ENCODE measurements around the gene EFNA4.

Gene EFNA4

GRCh38 chr1:155061381-155062150 lies 2.0 kb upstream of the EFNA4 start:
- no peaks in the 10 kb centered on the region for H3K79me2 ChIP-seq (ENCODE audit: control insufficient read depth, insufficient read depth, low read length)
- H3K23ac ChIP-seq (ENCODE audit: low read length) = no peak overlapping the region
- no peak overlapping the region for H3K27ac ChIP-seq (ENCODE audit: low read depth, low read length)
- H3K4me1 ChIP-seq (ENCODE audit: control insufficient read depth, low read depth, low read length) = peaks cover 2% of the 10 kb centered on the region
- H2AK5ac ChIP-seq (ENCODE audit: low read length) = no peak overlapping the region
- H4K8ac ChIP-seq (ENCODE audit: low read depth, low read length) = no peak overlapping the region
- DNase-seq = peak; percentile 90
- peak overlapping the region; percentile 42 for H3K56ac ChIP-seq (ENCODE audit: low read length)
- no peak overlapping the region for H3K9ac ChIP-seq (ENCODE audit: low read length)
- H4K5ac ChIP-seq (ENCODE audit: low read length) = no peak overlapping the region
- H2BK5ac ChIP-seq (ENCODE audit: low read length) = no peak overlapping the region
- H3K27me3 ChIP-seq (ENCODE audit: insufficient read depth, low read length, poor library complexity) = no peaks in the 10 kb centered on the region
- H3K4ac ChIP-seq (ENCODE audit: low read depth, low read length) = no peak overlapping the region
- peak overlapping the region; percentile 25 for H3K4me2 ChIP-seq (ENCODE audit: low read length)
- WGBS (ENCODE audit: extremely low coverage, insufficient coverage, low lambda C conversion rate) = no CpG with 5 or more reads among the region's 21 CpGs
- no peak overlapping the region for H2BK120ac ChIP-seq (ENCODE audit: low read depth, low read length)
- H2BK15ac ChIP-seq (replicated peaks; ENCODE audit: low read depth) = no peak overlapping the region
- H3K36me3 ChIP-seq (ENCODE audit: control insufficient read depth, insufficient read depth, low read length) = no peaks in the 10 kb centered on the region
- peaks cover 5% of the 10 kb centered on the region for H3K79me1 ChIP-seq (ENCODE audit: low read length)
- H3K18ac ChIP-seq (ENCODE audit: low read length) = no peak overlapping the region
- no peak overlapping the region for H3K4me3 ChIP-seq (ENCODE audit: low read length)

GRCh38 chr1:155062151-155062686 lies 1.3 kb upstream of the EFNA4 start:
- Histone ChIP-seq H2BK120ac (ENCODE audit: low read depth, low read length) (no peak overlapping the region), H2BK5ac (ENCODE audit: low read length) (no peak overlapping the region), H2AK5ac (ENCODE audit: low read length) (no peak overlapping the region), H3K18ac (ENCODE audit: low read length) (no peak overlapping the region), H3K4me2 (ENCODE audit: low read length) (peak overlapping the region; percentile 88), H3K9ac (ENCODE audit: low read length) (peak overlapping the region; percentile 59), H3K4me1 (ENCODE audit: control insufficient read depth, low read depth, low read length) (peaks cover 2% of the 10 kb centered on the region), H3K4me3 (ENCODE audit: low read length) (no peak overlapping the region), H4K8ac (ENCODE audit: low read depth, low read length) (no peak overlapping the region), H4K5ac (ENCODE audit: low read length) (no peak overlapping the region), H3K36me3 (ENCODE audit: control insufficient read depth, insufficient read depth, low read length) (no peaks in the 10 kb centered on the region), H3K4ac (ENCODE audit: low read depth, low read length) (no peak overlapping the region), H3K23ac (ENCODE audit: low read length) (no peak overlapping the region), H3K79me2 (ENCODE audit: control insufficient read depth, insufficient read depth, low read length) (no peaks in the 10 kb centered on the region), H3K56ac (ENCODE audit: low read length) (peak overlapping the region; percentile 67), H3K27ac (ENCODE audit: low read depth, low read length) (no peak overlapping the region), H3K79me1 (ENCODE audit: low read length) (peaks cover 6% of the 10 kb centered on the region), H2BK15ac (replicated peaks; ENCODE audit: low read depth) (no peak overlapping the region), H3K27me3 (ENCODE audit: insufficient read depth, low read length, poor library complexity) (no peaks in the 10 kb centered on the region)
- DNase-seq = peak; percentile 66
- WGBS (ENCODE audit: extremely low coverage, insufficient coverage, low lambda C conversion rate) = no CpG with 5 or more reads among the region's 29 CpGs

- H2BK120ac ChIP-seq (ENCODE audit: low read depth, low read length) = no peak overlapping the region
- peak; percentile 82 for DNase-seq
Measured at GRCh38 chr1:155062702-155063411, 683 bp upstream of the EFNA4 start.

GRCh38 chr1:155064111-155064831 lies 731 bp downstream of the EFNA4 start:
- Histone ChIP-seq H3K27ac (ENCODE audit: low read depth, low read length) (peak overlapping the region; percentile 85), H2BK15ac (replicated peaks; ENCODE audit: low read depth) (no peak overlapping the region), H3K4ac (ENCODE audit: low read depth, low read length) (peak overlapping the region; percentile 44), H3K4me2 (ENCODE audit: low read length) (peak overlapping the region; percentile 93), H3K9ac (ENCODE audit: low read length) (peak overlapping the region; percentile 89), H3K23ac (ENCODE audit: low read length) (no peak overlapping the region), H3K4me3 (ENCODE audit: low read length) (peak overlapping the region; percentile 71), H4K5ac (ENCODE audit: low read length) (peak overlapping the region; percentile 87), H3K18ac (ENCODE audit: low read length) (peak overlapping the region; percentile 71), H3K4me1 (ENCODE audit: control insufficient read depth, low read depth, low read length) (peaks cover 2% of the 10 kb centered on the region), H2BK5ac (ENCODE audit: low read length) (peak overlapping the region; percentile 59), H3K56ac (ENCODE audit: low read length) (peak overlapping the region; percentile 90), H3K79me2 (ENCODE audit: control insufficient read depth, insufficient read depth, low read length) (no peaks in the 10 kb centered on the region), H4K8ac (ENCODE audit: low read depth, low read length) (no peak overlapping the region), H3K27me3 (ENCODE audit: insufficient read depth, low read length, poor library complexity) (no peaks in the 10 kb centered on the region), H2BK120ac (ENCODE audit: low read depth, low read length) (no peak overlapping the region), H3K79me1 (ENCODE audit: low read length) (peaks cover 6% of the 10 kb centered on the region), H3K36me3 (ENCODE audit: control insufficient read depth, insufficient read depth, low read length) (no peaks in the 10 kb centered on the region), H2AK5ac (ENCODE audit: low read length) (peak overlapping the region; percentile 65)
- DNase-seq = peak; percentile 90
- WGBS (ENCODE audit: extremely low coverage, insufficient coverage, low lambda C conversion rate) = no CpG with 5 or more reads among the region's 14 CpGs

More at GRCh38 chr1:155062702-155063411, 683 bp upstream of the EFNA4 start:
- no peaks in the 10 kb centered on the region for H3K36me3 ChIP-seq (ENCODE audit: control insufficient read depth, insufficient read depth, low read length)
- H3K27me3 ChIP-seq (ENCODE audit: insufficient read depth, low read length, poor library complexity) = no peaks in the 10 kb centered on the region
- no peak overlapping the region for H3K4ac ChIP-seq (ENCODE audit: low read depth, low read length)
- no CpG with 5 or more reads among the region's 46 CpGs for WGBS (ENCODE audit: extremely low coverage, insufficient coverage, low lambda C conversion rate)
- H3K4me1 ChIP-seq (ENCODE audit: control insufficient read depth, low read depth, low read length) = peaks cover 2% of the 10 kb centered on the region
- no peak overlapping the region for H2AK5ac ChIP-seq (ENCODE audit: low read length)
- H4K5ac ChIP-seq (ENCODE audit: low read length) = no peak overlapping the region
- no peak overlapping the region for H3K4me3 ChIP-seq (ENCODE audit: low read length)
- peak overlapping the region; percentile 88 for H3K4me2 ChIP-seq (ENCODE audit: low read length)
- H3K27ac ChIP-seq (ENCODE audit: low read depth, low read length) = no peak overlapping the region
- no peak overlapping the region for H3K18ac ChIP-seq (ENCODE audit: low read length)
- peak overlapping the region; percentile 67 for H3K56ac ChIP-seq (ENCODE audit: low read length)
- H2BK15ac ChIP-seq (replicated peaks; ENCODE audit: low read depth) = no peak overlapping the region
- peak overlapping the region; percentile 59 for H3K9ac ChIP-seq (ENCODE audit: low read length)
- H2BK5ac ChIP-seq (ENCODE audit: low read length) = no peak overlapping the region
- H3K79me2 ChIP-seq (ENCODE audit: control insufficient read depth, insufficient read depth, low read length) = no peaks in the 10 kb centered on the region
- H3K23ac ChIP-seq (ENCODE audit: low read length) = no peak overlapping the region
- peaks cover 6% of the 10 kb centered on the region for H3K79me1 ChIP-seq (ENCODE audit: low read length)
- H4K8ac ChIP-seq (ENCODE audit: low read depth, low read length) = no peak overlapping the region

GRCh38 chr1:155064832-155065429 lies 1.4 kb downstream of the EFNA4 start:
- H2BK5ac ChIP-seq (ENCODE audit: low read length) = no peak overlapping the region
- no peaks in the 10 kb centered on the region for H3K79me2 ChIP-seq (ENCODE audit: control insufficient read depth, insufficient read depth, low read length)
- no peak overlapping the region for H2BK120ac ChIP-seq (ENCODE audit: low read depth, low read length)
- WGBS (ENCODE audit: extremely low coverage, insufficient coverage, low lambda C conversion rate) = no CpG with 5 or more reads among the region's 5 CpGs
- H3K18ac ChIP-seq (ENCODE audit: low read length) = no peak overlapping the region
- H3K27me3 ChIP-seq (ENCODE audit: insufficient read depth, low read length, poor library complexity) = no peaks in the 10 kb centered on the region
- no peak overlapping the region for H3K4me2 ChIP-seq (ENCODE audit: low read length)
- H2BK15ac ChIP-seq (replicated peaks; ENCODE audit: low read depth) = no peak overlapping the region
- H2AK5ac ChIP-seq (ENCODE audit: low read length) = no peak overlapping the region
- peaks cover 6% of the 10 kb centered on the region for H3K79me1 ChIP-seq (ENCODE audit: low read length)
- peak; percentile 78 for DNase-seq
- peaks cover 2% of the 10 kb centered on the region for H3K36me3 ChIP-seq (ENCODE audit: control insufficient read depth, insufficient read depth, low read length)
- peak overlapping the region; percentile 59 for H3K56ac ChIP-seq (ENCODE audit: low read length)
- H3K4me1 ChIP-seq (ENCODE audit: control insufficient read depth, low read depth, low read length) = peaks cover 5% of the 10 kb centered on the region
- no peak overlapping the region for H3K9ac ChIP-seq (ENCODE audit: low read length)
- H3K4me3 ChIP-seq (ENCODE audit: low read length) = no peak overlapping the region
- no peak overlapping the region for H3K27ac ChIP-seq (ENCODE audit: low read depth, low read length)
- H4K8ac ChIP-seq (ENCODE audit: low read depth, low read length) = no peak overlapping the region
- H3K4ac ChIP-seq (ENCODE audit: low read depth, low read length) = no peak overlapping the region
- H4K5ac ChIP-seq (ENCODE audit: low read length) = no peak overlapping the region
- no peak overlapping the region for H3K23ac ChIP-seq (ENCODE audit: low read length)

Measured in mesendoderm (in vitro differentiated cells).